ENCODE data around the gene GLIS2.

The GLIS2 gene

GRCh38 chr16:4295581-4295980, 20.3 kb upstream of the GLIS2 start:
- in situ Hi-C loops (cut with HindIII; ENCODE audit: low sequenced_read_pairs), result loop anchor here (5.0 to 10.0 kb wide), 2 partner anchors 77 to 91 kb away; partner anchors contain the start of gene VASN

- in situ Hi-C loops (cut with HindIII; ENCODE audit: low sequenced_read_pairs), result loop anchor here (5.0 to 10.0 kb wide), 2 partner anchors 75 to 93 kb away; partner anchors contain the start of gene VASN
These were observed 18.4 kb upstream of the GLIS2 start for GRCh38 chr16:4297480-4297879.

- in situ Hi-C loops (cut with HindIII; ENCODE audit: low sequenced_read_pairs), result loop anchor here (5.0 to 10.0 kb wide), 2 partner anchors 73 to 94 kb away; partner anchors contain the start of gene VASN
These were observed 16.9 kb upstream of the GLIS2 start for GRCh38 chr16:4298761-4299522.

- in situ Hi-C loops (cut with HindIII; ENCODE audit: low sequenced_read_pairs), result no loop called here
These were observed 14.7 kb upstream of the GLIS2 start for GRCh38 chr16:4301177-4301576.

GRCh38 chr16:4301968-4302367, 13.9 kb upstream of the GLIS2 start:
- in situ Hi-C loops (cut with HindIII; ENCODE audit: low sequenced_read_pairs), result no loop called here

GRCh38 chr16:4303973-4304372, 11.9 kb upstream of the GLIS2 start:
- in situ Hi-C loops (cut with HindIII; ENCODE audit: low sequenced_read_pairs), result no loop called here

- in situ Hi-C loops (cut with HindIII; ENCODE audit: low sequenced_read_pairs), result no loop called here
These were observed 9.2 kb upstream of the GLIS2 start for GRCh38 chr16:4306470-4307214.

- in situ Hi-C loops (cut with HindIII; ENCODE audit: low sequenced_read_pairs), result no loop called here
These were observed 8.4 kb upstream of the GLIS2 start for GRCh38 chr16:4307215-4308037.

GRCh38 chr16:4309102-4309832, 6.6 kb upstream of the GLIS2 start:
- in situ Hi-C loops (cut with HindIII; ENCODE audit: low sequenced_read_pairs), result no loop called here

- in situ Hi-C loops (cut with HindIII; ENCODE audit: low sequenced_read_pairs), result loop anchor here (10.0 kb wide), 1 partner anchor 435 kb away; no protein-coding TSS in a partner anchor
These were observed 6.0 kb upstream of the GLIS2 start for GRCh38 chr16:4309833-4310266.

GRCh38 chr16:4313563-4314531, 2.0 kb upstream of the GLIS2 start:
- in situ Hi-C loops (cut with HindIII; ENCODE audit: low sequenced_read_pairs), result loop anchor here (10.0 kb wide), 1 partner anchor 439 kb away; no protein-coding TSS in a partner anchor

GRCh38 chr16:4314532-4315185, 1.2 kb upstream of the GLIS2 start:
- in situ Hi-C loops (cut with HindIII; ENCODE audit: low sequenced_read_pairs), result loop anchor here (5.0 to 10.0 kb wide), 2 partner anchors 32 to 440 kb away; no protein-coding TSS in a partner anchor

- in situ Hi-C loops (cut with HindIII; ENCODE audit: low sequenced_read_pairs), result loop anchor here (5.0 to 10.0 kb wide), 2 partner anchors 34 to 441 kb away; no protein-coding TSS in a partner anchor
These were observed 419 bp downstream of the GLIS2 start for GRCh38 chr16:4316108-4316863.

GRCh38 chr16:4316864-4317531, 1.1 kb downstream of the GLIS2 start:
- in situ Hi-C loops (cut with HindIII; ENCODE audit: low sequenced_read_pairs), result loop anchor here (5.0 to 10.0 kb wide), 2 partner anchors 35 to 442 kb away; no protein-coding TSS in a partner anchor

- in situ Hi-C loops (cut with HindIII; ENCODE audit: low sequenced_read_pairs), result loop anchor here (5.0 to 10.0 kb wide), 2 partner anchors 35 to 443 kb away; no protein-coding TSS in a partner anchor
These were observed 1.9 kb downstream of the GLIS2 start for GRCh38 chr16:4317532-4318450.

- in situ Hi-C loops (cut with HindIII; ENCODE audit: low sequenced_read_pairs), result loop anchor here (5.0 to 10.0 kb wide), 2 partner anchors 36 to 444 kb away; no protein-coding TSS in a partner anchor
These were observed 2.6 kb downstream of the GLIS2 start for GRCh38 chr16:4318451-4318910.
